ENCODE measurements around the gene PHB1. TPM values are rescaled to one million over a fixed set of nuclear protein-coding genes. Genes with fewer than 3 reads are reported as not detected.
"Not testable (repeated sequence)": the region's sequence is repeated elsewhere in the genome, so short reads cannot be mapped to it uniquely, and the experiment has no call there.

The PHB1 gene
- polyA plus RNA-seq, 12 donors = 108 to 161 (median 140) TPM; not detected in 1

DNA sequence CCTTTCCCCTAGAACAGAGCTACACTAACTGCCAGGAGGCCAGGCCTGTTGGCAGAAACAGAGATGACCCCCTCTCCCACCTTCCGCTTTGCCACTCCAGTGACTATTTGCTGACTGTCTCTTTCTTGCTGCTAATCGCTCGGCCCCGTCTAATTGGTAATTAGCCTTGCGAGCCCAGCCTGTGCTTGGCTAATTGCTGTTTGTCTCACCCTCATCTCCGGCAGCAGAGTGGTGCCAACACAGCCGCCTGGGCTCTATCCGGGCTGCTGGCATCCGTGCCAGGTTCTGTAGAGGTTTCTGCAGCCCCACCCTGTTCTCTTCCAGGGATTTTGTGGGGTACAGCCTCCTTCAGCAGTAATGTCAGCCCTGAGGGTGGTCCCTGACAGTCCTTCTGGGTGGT, 27.4 kb upstream of the PHB1 start:
- DNase-seq = no peak

DNA sequence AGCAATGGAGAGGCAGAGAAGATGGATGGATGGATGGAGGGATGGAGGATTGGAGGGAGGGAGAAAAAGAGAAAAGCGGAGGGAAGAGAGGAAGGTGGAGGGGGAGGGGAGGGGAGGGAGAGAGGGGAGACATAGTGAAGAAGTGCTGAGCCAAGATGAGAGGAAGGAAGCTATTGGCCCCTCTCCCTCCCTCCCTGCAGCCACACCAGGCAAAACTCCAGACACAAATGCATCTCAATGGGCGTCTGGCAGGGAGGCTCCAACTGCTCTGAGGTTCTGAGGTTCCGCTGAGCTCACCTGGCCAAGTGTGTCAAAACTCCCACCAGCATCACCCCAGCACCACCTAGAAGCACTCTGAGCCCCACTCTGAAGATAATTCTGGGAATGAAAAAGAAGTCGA, 26.9 kb upstream of the PHB1 start:
- no peak for DNase-seq

DNA sequence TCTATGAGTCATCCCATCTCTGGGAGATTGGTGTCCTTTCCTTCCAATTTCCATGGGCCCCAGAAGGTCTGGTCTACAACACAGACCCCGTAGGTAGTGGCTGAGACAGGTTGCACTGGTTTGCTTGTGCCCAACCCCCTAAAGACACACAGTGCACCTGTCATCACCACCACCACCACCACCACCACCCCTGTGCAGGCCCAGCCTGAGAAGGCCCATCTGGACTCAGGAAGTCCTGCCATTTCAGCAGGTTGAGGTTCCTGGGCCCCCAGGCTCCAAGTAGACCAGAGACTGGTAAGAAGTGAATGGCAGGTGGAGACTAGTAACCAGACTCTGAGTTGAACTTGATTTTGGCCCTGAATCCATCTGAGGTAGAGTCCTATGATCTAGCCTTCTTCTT, 25.9 kb upstream of the PHB1 start:
- no peak for DNase-seq

DNA sequence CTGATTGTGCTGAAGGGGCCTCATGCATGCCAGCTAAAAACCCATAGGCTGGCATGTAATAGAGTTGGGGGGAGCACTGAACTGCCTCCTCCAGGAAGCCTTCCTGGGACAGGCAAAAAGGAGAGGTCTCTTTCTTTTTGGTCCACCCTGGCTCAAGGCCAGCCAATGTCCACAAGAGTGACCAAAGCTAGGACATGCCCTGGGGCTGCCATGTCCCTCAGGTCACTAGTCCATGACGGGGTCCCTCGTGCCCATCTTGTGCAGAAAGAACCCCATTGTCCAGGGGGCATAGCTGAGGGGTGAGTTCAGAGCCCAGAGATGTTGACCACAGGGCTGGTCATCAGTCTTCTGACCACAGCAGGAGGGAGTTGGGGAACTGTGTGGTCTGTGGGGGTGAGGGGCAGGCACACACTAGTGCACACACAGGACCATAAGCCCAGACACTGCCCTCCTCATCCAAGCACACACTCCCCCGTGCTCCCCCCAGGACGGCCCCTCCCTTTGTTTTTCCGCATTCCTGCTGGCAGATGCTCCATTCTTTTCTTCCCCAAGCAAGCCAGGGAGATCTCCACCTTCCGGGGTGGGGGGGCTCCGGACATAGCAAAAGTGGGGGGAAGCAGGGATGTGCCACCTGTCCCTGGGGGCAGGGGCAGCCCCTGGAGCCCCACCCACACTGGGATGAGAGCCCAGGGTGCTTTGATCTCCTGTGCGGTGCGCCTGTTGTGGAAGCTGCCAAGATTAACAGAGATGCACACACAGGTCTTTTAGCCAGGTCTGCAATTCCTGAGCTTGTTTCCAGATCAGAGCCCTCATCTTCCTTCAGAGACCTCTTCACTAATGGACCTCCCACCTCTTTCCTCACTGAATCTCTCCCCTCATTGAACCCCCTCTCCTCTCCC, 25.2 kb upstream of the PHB1 start:
- no peak for DNase-seq

DNA sequence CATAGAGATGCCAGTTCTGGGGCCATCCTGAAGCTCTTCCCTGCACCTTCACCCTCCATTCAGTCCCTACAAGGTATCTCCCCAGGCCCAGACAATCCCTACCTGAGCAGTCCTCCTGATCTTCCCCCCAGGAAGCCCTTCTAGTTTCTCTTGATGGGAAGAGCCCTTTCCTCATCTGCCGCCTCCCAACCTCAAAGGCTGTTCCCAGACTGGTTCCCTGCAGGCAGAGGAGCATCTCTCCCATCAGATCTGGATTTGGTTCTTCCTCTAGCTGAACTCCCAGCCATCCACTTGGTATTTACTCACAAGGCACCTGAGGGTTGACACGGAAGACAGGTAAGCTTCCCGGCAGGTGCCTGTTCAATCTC, 24.6 kb upstream of the PHB1 start:
- no peak for DNase-seq

DNA sequence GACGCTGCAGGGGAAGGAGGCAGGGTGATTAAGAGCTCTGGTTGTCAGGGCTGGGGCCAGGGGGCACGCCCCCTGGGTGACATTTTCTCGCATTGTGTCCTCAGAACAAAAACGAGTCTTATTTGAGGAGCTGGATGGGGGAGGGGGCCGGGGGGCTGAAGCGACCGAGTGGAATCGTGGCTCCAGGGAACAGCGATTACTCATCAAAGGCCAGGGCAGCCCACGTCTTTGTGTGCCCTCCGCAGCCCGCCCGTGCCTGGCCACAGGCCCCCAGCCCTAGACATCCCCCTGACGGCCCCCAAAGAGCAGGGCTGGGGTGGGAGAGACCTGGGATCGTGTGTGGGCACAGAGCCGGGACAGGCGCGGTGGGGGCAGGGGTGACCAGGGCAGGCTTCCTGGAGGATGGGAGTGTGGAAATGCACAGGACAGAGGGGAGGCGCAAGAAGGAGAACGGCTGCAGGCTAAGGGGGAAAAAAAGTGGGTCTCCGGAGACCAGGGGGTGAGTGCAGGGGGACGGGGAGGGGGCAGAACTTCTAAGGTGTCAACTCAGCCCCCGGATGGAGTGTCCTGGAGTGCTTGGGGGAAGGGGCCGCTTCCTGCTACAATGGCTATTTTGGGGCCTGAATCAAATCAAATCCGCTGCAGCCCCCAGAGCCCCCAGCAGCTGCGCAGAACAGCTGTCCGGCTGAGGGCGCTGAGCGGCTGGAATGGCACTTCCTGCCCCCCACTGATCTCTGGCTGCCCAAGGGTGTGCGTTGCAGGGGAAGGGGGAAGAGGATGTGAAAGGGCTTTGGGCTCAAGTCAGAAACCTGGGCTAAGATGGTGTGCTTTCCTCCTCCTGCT, 24.0 kb upstream of the PHB1 start:
- no peak for DNase-seq

DNA sequence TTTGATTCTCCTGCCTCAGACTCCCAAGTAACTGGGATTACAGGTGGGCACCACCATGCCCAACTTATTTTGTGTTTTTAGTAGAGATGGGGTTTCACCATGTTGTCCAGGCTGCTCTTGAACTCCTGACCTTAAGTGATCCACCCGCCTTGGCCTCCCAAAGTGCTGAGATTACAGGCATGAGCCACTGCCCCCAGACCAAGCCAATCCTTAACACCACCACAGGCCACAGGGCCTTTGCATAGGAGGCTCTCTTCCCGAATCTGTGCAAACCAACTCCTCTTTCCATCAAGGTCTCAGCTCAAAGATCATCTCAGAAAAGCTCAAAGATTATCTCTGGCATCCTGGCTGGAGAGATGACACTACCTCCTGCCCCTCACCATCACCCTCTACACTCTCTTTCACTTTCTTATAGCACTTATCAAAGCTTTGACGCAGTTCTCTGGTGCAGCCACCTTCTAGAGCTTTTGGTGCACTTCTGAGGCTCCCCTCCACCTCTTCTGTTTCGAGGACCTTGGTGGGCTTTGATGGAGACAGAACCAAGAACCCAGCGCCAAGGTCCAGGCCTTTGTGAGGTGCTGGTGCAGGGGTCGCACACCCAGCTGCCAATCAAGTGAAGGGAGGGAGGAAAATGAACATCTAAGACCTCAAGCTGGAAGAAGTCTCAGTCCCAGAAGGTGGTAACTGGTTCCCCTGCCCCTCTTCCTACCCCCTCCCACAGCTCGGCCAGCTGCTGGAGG, 23.2 kb upstream of the PHB1 start:
- DNase-seq = no peak

DNA sequence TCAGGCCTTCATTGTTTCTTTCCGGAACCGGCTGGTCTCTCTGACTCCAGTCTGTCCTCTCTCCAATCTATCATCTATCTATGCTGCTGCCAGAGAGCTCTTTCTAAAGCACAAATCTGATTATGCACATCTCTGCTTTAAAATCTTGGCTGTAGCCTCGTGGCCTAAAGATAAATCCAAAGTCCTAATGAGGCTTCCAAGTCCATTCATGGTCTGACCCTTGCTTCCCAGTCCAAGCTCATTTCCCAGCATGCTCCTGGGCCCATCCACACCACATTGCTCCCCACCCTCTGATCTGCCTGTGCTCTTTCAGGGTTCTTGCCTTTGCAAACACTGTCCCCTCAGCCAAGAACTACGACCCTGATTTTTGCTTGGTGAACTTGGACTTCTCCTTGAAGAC, 21.5 kb upstream of the PHB1 start:
- no peak for DNase-seq

DNA sequence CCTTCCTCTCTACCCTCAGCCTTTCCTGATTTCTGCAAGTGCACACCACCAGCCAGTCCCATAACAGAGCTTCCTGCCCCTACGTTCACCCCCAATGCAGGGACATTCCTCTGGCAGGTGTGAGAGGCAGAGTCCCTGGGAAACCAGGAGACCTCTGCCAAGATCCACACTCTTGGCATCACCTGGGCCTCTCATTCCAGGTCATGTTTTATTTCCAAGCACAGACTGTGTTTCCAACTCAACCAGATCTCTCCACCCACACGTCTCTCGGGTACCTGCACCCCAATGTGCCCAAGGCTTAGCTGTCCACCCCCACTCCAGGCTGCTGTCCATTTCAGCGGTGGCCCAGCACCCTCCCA, 21.0 kb upstream of the PHB1 start:
- DNase-seq = no peak

DNA sequence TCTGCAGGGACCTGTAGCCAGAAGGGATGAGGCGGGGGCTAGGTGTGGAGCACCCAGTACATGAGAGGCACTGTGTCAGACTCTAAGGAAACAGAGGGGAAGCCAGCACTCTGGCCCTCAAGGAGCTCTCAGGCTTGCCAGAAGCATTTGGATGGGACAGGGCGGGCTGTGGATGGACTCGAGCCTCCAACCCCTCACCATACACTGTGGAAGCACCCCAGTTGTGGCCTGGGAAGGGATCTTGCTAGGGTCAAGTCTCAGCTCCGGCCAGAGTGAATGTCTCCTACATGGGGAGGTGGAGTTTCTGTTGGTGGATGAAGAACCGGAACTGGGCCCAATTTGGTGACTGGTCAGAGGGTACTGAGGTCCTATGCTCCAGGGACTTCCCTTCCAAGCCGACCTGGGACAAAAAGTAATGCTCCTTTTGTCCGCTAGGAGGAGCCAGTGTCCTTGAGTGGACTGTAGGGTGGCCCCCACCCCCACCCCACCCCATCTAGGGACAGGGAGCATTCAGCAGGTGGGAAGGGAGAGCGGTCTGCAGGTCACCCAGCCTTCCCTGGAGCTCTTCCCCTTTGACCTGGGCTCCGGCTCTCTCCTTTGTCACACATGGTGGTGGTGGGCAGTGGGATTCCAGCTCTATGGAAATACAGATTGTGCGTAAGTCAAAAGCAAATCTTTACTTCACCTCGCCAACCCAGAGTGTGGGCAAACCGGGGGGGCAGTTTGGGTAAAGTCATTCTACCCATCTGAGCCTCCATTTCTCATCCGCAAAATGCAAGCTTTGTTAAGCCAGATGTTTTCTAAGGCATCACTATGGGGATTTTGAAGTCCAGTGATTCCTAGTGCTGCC, 20.4 kb upstream of the PHB1 start:
- DNase-seq = no peak

DNA sequence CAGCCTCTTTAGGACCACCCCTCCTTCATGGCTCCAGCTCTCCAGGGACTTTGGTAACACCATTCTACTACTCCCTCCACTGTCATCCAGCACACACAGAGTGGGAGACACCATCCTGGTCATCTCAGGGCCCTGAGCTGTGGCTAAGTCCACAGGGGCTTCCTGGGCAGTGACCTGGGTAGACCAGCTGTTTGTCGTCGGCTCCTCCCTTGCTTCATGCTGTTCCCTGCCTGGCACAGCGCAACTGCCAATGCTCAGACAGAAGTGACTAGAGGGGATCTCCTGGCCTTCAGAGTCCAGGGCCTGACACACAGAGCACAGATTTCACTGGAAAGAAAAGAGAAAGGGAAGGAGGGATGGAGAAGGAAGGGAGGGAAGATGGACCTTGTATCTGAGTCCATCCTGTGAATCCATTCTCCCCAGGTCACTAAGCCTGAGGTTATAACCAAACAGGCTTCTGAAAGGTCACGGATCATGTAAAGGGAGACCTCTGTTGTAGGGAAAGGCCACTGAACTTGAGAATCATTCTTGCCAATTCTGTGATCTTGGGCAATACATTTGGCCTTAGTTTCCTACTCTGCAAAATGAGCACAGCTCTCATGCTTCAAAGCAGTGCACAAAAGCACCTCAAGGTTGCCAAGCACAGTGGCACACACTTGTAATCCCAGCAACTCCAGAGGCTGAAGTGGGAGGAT, 18.5 kb upstream of the PHB1 start:
- no peak for DNase-seq

DNA sequence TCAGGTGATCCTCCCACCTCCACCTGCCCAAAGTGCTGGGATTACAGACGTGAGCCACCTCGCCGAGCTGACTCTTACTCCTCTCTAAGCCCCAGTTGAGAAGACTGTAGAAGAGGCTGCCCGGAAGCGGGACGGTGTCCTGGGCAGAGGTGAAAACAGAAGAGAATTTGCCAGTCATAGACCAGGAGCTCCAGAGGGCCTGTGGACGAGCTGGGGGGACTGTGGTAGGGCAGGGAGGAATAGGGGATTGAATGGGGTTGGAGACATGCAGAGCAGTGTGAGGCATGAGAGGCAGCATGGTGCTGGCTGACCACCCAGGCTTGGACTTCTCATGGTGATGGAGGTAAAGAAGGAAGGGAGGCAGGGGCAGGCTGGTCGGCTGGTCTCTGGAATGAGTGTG, 17.1 kb upstream of the PHB1 start:
- no peak for DNase-seq

DNA sequence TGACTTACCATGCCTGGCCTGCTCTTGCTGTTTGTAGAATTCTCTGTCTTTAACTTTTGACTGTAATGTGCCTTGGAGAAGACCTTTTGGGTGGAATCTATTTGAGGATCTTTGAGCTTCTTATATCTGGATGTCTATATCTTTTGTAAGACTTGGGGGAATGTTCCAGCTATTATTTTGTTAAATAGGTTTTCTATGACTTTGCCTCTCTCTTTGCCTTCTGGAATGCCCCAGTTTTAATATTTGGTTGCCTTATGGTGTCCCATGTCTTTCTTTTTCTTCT, 10.3 kb upstream of the PHB1 start:
- no peak for DNase-seq

DNA sequence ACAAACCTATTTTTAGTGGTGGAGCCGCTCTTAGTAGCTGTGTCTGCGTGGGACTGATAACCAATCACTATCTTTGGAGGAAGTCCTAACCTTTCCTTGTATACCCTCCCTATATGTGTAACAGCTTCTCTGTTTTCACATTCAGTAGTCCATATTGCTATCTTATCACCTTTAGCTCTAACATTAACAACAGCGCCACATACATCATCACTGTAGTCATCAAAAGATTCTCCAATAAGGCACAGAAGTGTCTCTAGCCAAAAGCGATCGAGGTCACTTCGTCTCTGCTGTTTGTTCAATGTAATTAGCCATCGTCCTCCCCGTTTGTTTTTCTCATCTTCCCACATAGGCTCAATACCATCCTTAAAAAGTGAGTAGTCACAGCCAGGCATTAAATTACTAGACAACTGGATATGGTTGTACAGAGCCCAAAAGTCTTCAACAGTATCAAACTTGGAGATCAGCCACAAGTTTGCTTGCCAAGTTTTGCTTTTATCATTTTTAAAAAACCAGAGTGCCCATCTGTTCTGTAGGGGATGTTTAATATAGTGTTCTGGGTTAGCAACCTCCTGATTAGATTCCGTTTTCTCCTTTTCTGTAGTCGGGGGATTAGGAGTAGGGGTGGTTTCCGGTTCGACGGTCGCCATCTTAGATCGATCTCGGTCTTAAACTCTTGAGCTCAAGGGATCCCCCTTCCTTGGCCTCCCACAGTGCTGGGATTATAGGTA, 9.8 kb upstream of the PHB1 start:
- not testable (repeated sequence) for DNase-seq

DNA sequence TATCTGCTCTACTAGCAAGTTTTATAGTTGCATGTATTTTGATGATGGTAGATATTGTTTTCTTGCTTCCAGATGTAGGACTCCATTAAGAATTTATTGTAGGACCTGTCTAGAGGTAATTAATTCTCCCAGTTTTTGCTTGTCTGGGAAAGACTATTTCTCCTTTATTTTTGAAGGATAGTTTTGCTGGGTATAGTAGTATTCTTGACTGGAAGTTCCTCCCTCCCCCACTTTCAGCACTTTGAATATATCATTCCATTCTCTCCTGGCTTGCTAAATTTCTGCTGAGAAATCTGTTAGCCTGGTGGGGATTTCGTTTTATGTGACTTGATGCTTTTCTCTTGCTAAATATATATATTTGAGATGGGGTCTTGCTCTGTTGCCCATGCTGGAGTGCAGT, 8.0 kb upstream of the PHB1 start:
- no peak for DNase-seq

DNA sequence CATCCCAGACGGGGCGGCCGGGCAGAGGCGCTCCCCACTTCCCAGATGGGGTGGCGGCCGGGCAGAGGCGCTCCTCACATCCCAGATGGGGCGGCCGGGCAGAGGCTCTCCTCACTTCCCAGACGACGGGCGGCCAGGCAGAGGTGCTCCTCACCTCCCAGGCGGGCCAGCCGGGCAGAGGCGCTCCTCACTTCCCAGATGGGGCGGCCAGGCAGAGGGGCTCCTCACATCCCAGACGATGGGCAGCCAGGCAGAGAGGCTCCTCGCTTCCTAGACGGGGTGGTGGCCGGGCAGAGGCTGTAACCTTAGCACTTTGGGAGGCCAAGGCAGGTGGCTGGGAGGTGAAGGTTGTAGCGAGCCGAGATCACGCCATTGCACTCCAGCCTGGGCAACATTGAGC, 5.1 kb upstream of the PHB1 start:
- not testable (repeated sequence) for DNase-seq

DNA sequence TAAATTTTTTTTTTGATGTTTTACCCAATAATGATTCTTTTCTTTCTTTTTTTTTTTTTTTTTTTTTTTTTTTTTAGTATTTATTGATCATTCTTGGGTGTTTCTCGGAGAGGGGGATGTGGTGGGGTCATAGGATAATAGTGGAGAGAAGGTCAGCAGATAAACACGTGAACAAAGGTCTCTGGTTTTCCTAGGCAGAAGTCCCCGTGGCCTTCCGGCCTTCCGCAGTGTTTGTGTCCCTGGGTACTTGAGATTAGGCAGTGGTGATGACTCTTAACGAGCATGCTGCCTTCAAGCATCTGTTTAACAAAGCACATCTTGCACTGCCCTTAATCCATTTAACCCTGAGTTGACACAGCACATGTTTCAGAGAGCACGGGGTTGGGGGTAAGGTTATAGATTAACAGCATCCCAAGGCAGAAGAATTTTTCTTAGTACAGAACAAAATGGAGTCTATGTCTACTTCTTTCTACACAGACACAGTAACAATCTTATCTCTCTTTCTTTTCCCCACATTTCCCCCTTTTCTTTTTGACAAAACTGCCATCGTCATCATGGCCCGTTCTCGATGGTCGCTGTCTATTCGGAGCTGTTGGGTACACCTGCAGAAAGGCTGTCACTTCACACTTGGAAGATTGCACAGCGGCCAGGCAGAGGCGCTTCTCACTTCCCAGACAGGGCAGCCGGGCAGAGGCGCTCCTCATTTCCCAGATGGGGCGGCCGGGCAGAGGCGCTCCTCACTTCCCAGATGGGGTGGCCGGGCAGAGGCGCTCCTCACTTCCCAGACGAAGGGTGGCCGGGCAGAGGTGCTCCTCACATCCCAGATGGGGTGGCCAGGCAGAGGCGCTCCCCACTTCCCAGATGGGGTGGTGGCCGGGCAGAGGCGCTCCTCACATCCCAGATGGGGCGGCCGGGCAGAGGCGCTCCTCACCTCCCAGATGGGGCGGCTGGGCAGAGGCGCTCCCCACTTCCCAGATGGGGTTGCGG, 4.4 kb upstream of the PHB1 start:
- DNase-seq = not testable (repeated sequence)

DNA sequence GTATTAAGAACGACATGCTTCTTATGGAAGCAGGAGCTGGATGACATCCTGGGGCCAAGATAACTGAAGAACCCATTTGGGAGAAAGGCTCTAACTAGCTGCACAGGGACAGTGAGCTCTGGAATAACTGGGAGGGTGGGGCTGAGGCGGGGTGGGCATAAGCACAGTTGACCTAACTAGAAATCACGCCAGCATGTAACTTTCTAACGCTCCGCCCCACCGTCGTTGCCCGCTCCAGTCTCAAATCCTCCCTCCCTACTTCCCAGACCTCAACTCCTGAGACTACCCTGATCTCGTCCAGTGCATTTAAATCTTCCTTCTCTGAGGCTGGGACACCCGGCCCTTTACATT, 436 bp downstream of the PHB1 start:
- DNase-seq = no peak

DNA sequence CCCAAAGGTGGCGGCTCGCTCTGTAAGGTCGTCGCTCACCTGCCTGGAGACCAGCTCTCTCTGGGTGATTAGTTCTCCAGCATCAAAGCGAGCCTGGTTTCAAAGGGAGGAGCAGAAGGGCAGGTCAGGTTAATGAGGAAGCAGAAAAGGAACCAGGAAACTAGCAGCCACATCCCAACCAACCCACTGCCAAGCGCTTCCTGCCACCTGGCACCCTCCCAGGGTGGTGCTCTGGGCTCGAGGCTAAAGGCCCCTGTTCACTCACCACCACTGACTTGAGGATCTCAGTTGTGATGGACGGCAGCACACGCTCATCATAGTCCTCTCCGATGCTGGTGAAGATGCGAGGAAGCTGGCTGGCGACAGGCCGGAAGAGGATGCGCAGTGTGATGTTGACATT, 5.6 kb downstream of the PHB1 start:
- no peak for DNase-seq
